Erythroblast (primary cell): ENCODE data around the gene LOXL3.

ENCODE experiments used
- DNase-seq, 2 experiments: peaks; one replicate each; lab custom pipeline; 2025; lab: John Stamatoyannopoulos, UW
- GATA1 ChIP-seq: IDR thresholded peaks from 2 replicates; pipeline ENCODE4 v1.6.1; 2011; ENCODE audit warnings: low read depth, mild to moderate bottlenecking, control low read depth, low read length, moderate library complexity
- POLR2A ChIP-seq: IDR thresholded peaks from 2 replicates; pipeline ENCODE4 v1.6.1; 2011; ENCODE audit warnings: mild to moderate bottlenecking, low read length

Gene LOXL3

GRCh38 chr2:74553892-74554819 is at the start of gene LOXL3, which contains the start of gene DOK1:
TSS of gene LOXL3 (minus strand) at chr2:74553942. CDS start at chr2:74552634, 1,308 bp downstream.
TSS of gene DOK1 (plus strand) at chr2:74554720. CDS start at chr2:74554755, 35 bp downstream.
- TF ChIP-seq GATA1 (no peak), POLR2A (no peak)
- DNase-seq = peak; percentile 85 to 91

- TF ChIP-seq GATA1 (no peak), POLR2A (no peak)
- DNase-seq = no peak
These were observed 49.0 kb upstream of the LOXL3 start for GRCh38 chr2:74602586-74603281.

GRCh38 chr2:74599676-74600075 is 45.9 kb upstream of the LOXL3 start:
- DNase-seq = no peak
- TF ChIP-seq GATA1 (no peak), POLR2A (no peak)

GRCh38 chr2:74597410-74597809 is 43.7 kb upstream of the LOXL3 start:
- no peak for TF ChIP-seq POLR2A
- no peak for TF ChIP-seq GATA1

GRCh38 chr2:74596584-74596983 is 42.8 kb upstream of the LOXL3 start:
- TF ChIP-seq POLR2A (no peak), GATA1 (no peak)

More at GRCh38 chr2:74597410-74597809, 43.7 kb upstream of the LOXL3 start:
- DNase-seq = no peak

GRCh38 chr2:74593826-74594772 is 40.4 kb upstream of the LOXL3 start:
- no peak for DNase-seq
- TF ChIP-seq GATA1 = no peak
- TF ChIP-seq POLR2A = no peak

More at GRCh38 chr2:74596584-74596983, 42.8 kb upstream of the LOXL3 start:
- no peak for DNase-seq

- no peak for DNase-seq
- no peak for TF ChIP-seq POLR2A
- TF ChIP-seq GATA1 = no peak
These were observed 34.9 kb upstream of the LOXL3 start for GRCh38 chr2:74588664-74589063.

- peak; percentile 74 to 81 for DNase-seq
- TF ChIP-seq POLR2A = no peak
- TF ChIP-seq GATA1 = no peak
These were observed 34.0 kb upstream of the LOXL3 start for GRCh38 chr2:74587664-74588277.

- peak; percentile 12 to 34 for DNase-seq
- no peak for TF ChIP-seq POLR2A
These were observed 31.9 kb upstream of the LOXL3 start for GRCh38 chr2:74585406-74586185.

GRCh38 chr2:74584088-74584645 is 30.4 kb upstream of the LOXL3 start:
- DNase-seq = no peak
- no peak for TF ChIP-seq GATA1
- no peak for TF ChIP-seq POLR2A

GRCh38 chr2:74583504-74583903 is 29.8 kb upstream of the LOXL3 start:
- TF ChIP-seq GATA1 = no peak
- TF ChIP-seq POLR2A = no peak
- DNase-seq = no peak

- no peak for DNase-seq
- TF ChIP-seq GATA1 (no peak), POLR2A (no peak)
These were observed 28.4 kb upstream of the LOXL3 start for GRCh38 chr2:74582184-74582583.
